GM23338 (cell line): ENCODE results near the gene SDR42E2.

Experiments
- CTCF ChIP-seq, 2 experiments: fragments of 200-600 bp in 1 of 2; sonication (generic) in 1 of 2; conservative IDR thresholded peaks; 2 replicates each; pipeline versions ENCODE4 v1.5.1 to v1.6.1; 2016 to 2017; ENCODE audit warnings: antibody characterized with exemption in 2 of 2, low read depth in 2 of 2, mild to moderate bottlenecking in 2 of 2, moderate library complexity in 1 of 2
- EZH2 ChIP-seq: fragments of 200-600 bp; sonication (generic); IDR thresholded peaks from one replicate; pipeline ENCODE4 v1.8.0; 2017; ENCODE audit warnings: antibody characterized with exemption, mild to moderate bottlenecking, low read depth; ENCODE audit not compliant: unreplicated experiment
- POLR2AphosphoS5 ChIP-seq: IDR thresholded peaks from 2 replicates; pipeline ENCODE4 v1.6.1; 2016; ENCODE audit warnings: antibody characterized with exemption, low read depth

- TF ChIP-seq CTCF (conservative IDR thresholded peaks at IDR 0.05; ENCODE audit: low read depth in 2 of 2) (no peak), POLR2AphosphoS5 (no peak), EZH2 (no peak)
Observed at GRCh38 chr16:22116095-22116700, 46.1 kb upstream of the SDR42E2 start.
